Stimulated activated CD4-positive, alpha-beta T cell treated with anti-CD3 and anti-CD28 coated beads, Interleukin-2, amount 100 ng/mL, for 4 hours (primary cell): ENCODE data around the gene MAVS.
"Not testable (repeated sequence)": the region's sequence is repeated elsewhere in the genome, so short reads cannot be mapped to it uniquely, and the experiment has no call there.

Experiments used
- DNase-seq: peaks from one replicate; pipeline ENCODE4 v3.0.0-alpha.2; 2020; ENCODE audit warnings: low read depth

Gene MAVS

GRCh38 chr20:3815703-3816315, 30.8 kb upstream of the MAVS start:
- DNase-seq, result no peak

GRCh38 chr20:3818155-3819151, 28.2 kb upstream of the MAVS start:
- no peak for DNase-seq

- no peak for DNase-seq
These were observed 27.1 kb upstream of the MAVS start for GRCh38 chr20:3819411-3820047.

GRCh38 chr20:3820048-3820900, 26.4 kb upstream of the MAVS start, which contains the start of gene AP5S1:
TSS of gene AP5S1 (plus strand) at chr20:3820547. CDS start at chr20:3822118, 1,571 bp downstream.
- peak; percentile 83 for DNase-seq

- no peak for DNase-seq
These were observed 25.5 kb upstream of the MAVS start for GRCh38 chr20:3820901-3821727.

GRCh38 chr20:3821996-3822395, 24.6 kb upstream of the MAVS start:
- DNase-seq, result no peak

- no peak for DNase-seq
These were observed 22.8 kb upstream of the MAVS start for GRCh38 chr20:3823881-3824280.

GRCh38 chr20:3825526-3825925, 21.1 kb upstream of the MAVS start:
- no peak for DNase-seq

GRCh38 chr20:3826420-3826819, 20.2 kb upstream of the MAVS start:
- DNase-seq, result no peak

GRCh38 chr20:3828798-3829197, 17.8 kb upstream of the MAVS start:
- DNase-seq, result no peak

- DNase-seq, result not testable (repeated sequence)
These were observed 16.7 kb upstream of the MAVS start for GRCh38 chr20:3829891-3830290.

GRCh38 chr20:3836132-3836531, 10.5 kb upstream of the MAVS start:
- no peak for DNase-seq

- no peak for DNase-seq
These were observed 7.3 kb upstream of the MAVS start for GRCh38 chr20:3839328-3839727.

GRCh38 chr20:3840201-3840600, 6.4 kb upstream of the MAVS start:
- not testable (repeated sequence) for DNase-seq

GRCh38 chr20:3842348-3842930, 4.2 kb upstream of the MAVS start:
- no peak for DNase-seq

- DNase-seq, result no peak
These were observed 3.1 kb upstream of the MAVS start for GRCh38 chr20:3843490-3843889.

- DNase-seq, result not testable (repeated sequence)
These were observed 2.5 kb upstream of the MAVS start for GRCh38 chr20:3843990-3844619.

- no peak for DNase-seq
These were observed 275 bp upstream of the MAVS start for GRCh38 chr20:3846378-3846739.

- DNase-seq, result no peak
These were observed 851 bp downstream of the MAVS start for GRCh38 chr20:3847429-3847940.

GRCh38 chr20:3848565-3848964, 1.9 kb downstream of the MAVS start:
- no peak for DNase-seq
